AG08396 (cell line): ENCODE data around the gene SCEL.
A peak's percentile ranks its signal among the peaks of the same experiment; 100 is the strongest.

Source experiments
- DNase-seq: peaks from one replicate; pipeline ENCODE4 v3.0.0; 2012; ENCODE audit warnings: low spot score, mixed read lengths

Gene SCEL

DNA sequence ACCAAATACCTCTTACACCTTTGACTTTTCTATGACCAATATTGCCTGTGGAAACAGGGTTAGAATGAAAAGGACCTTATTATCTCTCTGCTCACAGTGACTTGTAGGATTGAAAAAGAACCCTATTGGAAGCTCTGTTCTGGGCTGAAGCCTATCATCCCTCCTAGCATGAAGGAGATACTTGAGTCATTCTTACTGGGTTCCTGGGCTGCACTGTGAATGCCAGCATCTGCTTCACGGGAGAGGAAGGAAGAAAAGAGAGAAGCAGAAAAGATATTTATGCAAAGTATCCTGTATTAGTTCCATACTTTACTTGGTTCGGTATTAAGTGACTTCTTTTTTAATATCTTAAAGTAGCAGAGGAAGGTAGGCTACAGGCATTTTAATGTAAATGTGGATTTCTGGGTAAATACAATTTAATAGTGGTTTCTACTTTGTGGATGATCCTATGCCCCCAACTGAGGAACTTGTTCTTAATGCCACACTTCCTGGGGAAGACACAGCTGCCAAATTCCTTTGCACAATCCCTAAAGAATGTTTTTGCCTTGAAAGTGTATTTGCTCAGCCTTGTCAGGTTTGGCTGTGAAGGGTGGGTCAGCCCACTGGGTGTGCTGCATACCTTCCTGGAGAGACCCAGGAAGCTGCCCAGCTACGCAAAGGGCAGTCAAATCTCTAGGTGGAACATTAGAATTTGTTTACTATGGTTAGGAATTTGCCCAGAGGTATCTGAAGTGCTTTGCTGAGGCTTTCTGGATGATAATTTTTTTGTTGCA lies 13.7 kb upstream of the SCEL start:
- DNase-seq, result no peak

DNA sequence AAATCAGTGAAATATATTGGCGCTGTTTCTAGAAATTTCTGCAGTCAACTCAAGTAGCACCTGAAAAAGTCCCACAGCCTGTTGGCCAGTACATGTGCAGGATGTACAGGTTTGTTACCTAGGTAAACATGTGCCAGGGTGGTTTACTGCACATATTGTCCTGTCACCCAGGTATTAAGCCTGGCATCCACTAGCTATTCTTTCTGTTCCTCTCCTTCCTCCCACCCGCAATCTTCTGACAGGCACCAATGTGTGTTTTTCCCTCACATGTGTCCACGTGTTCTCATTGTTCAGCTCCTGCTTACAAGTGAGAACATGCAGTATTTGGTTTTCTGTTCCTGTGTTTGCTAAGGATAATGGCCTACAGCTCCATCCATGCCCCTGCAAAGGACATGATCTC lies 13.1 kb upstream of the SCEL start:
- DNase-seq, result no peak

- DNase-seq, result no peak
Measured at GRCh38 chr13:77523386-77523785, 12.1 kb upstream of the SCEL start.

DNA sequence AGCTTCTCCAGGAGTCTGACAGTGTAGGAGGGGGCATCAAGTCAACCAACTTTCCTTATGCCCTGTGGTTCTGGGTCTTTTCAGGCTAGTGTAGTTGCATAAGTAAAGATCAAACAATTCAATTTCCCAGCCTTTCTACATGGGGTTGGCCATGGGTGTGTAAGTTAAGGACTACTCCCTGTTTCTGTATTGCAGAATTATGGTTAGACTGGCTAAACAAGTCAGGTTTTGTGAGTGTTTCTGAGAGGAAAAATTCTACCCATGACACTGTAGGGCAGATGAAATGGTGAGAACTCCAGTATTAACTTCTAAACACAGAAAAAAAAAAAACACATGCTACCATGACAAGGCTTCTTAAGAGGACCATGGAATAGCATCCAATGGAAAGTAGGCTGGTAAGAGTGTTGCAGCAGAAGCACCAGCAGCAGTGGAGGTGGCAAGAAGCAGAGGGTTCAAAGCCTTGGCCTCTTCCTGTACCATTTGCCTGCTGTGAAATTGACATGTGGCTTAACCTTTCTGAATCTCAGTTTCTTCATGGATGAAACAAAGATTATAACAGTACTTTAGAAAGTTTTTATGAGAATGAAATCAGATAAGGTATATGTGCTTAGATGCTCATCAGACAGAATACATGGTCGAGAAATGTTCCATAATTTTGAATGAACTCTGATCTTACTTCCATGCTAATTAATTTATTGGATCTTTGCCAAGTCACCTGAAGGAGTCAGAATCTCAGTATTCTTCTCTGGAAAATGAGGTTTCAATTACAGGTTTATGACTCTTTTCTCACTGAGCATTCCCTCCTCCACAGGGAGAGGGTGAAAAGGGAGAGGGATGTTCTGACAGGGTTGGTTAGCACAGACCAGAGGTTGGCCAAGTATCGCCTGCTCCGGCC lies 11.4 kb upstream of the SCEL start:
- no peak for DNase-seq

GRCh38 chr13:77528414-77528813 lies 7.1 kb upstream of the SCEL start:
- DNase-seq, result no peak

GRCh38 chr13:77528834-77529500 lies 6.5 kb upstream of the SCEL start:
- no peak for DNase-seq

- DNase-seq, result no peak
Measured at GRCh38 chr13:77529501-77529840, 6.0 kb upstream of the SCEL start.

- DNase-seq, result no peak
Measured at GRCh38 chr13:77530875-77531274, 4.6 kb upstream of the SCEL start.

- DNase-seq, result no peak
Measured at GRCh38 chr13:77532983-77533382, 2.5 kb upstream of the SCEL start.

- no peak for DNase-seq
Measured at GRCh38 chr13:77533875-77534788, 1.4 kb upstream of the SCEL start.

DNA sequence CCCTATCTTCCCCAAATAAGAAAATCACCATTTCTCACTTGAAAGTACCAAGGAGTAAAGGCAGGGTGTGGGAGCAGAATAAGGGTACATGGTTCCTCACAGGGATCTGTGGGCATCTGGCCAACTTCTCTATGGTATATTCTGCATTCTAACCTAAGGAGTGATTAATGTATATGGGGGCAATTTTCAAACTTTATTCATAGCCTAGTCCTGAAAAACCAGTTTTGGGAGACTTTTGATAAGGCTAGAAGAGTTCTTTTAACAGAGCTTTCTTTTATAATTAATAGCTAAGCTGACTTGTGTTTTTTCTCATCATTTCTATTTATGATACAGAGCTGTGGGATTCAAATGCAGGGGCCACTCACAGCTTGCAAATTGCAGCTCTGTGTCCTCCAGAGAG lies 852 bp downstream of the SCEL start:
- DNase-seq, result no peak

DNA sequence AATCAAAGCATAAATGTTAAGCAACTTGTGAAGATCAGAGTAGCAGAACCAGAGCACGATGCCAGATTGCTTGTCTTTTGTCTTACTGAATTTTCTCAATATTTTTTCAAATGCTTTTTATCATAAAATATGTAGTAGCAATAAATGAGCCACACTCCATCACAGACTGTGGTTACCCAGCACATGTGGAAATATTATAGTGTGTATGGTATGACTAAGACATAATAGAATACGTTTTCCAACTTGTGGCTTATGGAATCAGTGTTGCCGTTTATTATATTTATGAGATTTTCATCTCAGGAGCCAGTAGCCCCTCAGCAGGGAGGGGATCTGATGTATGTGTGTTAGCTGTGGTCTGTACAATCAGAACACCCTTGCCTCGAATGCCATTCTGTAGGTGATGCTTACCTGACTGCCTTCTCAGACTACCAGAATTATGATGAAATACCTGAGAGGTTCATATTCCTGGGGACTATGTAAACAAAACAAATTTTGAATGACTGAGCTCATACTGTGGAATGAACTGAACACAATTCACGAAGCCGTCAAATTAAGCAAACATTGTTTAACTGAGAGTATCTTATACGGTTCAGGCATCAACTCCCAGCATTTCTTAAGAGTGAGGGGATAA lies 1.9 kb downstream of the SCEL start:
- no peak for DNase-seq

DNA sequence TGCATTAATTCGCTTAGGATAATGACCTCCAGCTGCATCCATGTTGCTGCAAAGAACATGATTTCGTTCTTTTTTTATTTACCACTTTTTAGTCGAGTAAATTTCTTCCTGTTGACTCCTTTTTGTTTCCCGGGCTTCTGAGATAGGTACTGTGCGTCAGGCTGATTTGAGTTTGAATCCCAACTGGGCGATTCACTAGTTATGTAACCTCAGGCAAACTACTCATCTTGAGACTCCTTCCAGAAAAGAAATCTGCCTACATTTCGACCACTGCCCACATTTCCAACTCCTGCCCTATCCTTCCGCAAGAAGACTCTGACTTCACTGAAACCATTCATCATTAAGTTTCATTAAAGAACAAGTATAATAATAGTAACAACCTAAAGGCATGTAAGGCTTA lies 8.2 kb downstream of the SCEL start:
- DNase-seq, result no peak

DNA sequence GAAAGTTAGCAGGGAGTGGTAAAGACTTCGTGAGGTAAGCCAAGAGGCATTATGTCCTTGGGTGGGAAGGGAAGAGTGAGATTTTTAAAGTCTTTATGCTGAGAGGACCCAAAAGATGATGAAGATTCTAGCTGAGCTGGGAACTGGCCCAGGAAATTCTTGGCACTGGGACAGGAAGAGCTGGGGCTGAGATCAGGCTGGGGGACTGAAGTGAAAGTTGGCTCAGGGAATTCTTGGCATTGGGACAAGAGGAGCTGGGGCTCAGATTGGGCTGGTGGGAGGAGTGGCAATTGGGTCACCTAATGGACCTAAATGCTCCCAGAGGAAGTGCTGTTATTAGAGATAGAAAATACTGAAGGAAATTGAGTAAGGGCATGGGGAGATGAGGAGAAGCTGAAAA lies 8.8 kb downstream of the SCEL start:
- DNase-seq, result peak; percentile 10

DNA sequence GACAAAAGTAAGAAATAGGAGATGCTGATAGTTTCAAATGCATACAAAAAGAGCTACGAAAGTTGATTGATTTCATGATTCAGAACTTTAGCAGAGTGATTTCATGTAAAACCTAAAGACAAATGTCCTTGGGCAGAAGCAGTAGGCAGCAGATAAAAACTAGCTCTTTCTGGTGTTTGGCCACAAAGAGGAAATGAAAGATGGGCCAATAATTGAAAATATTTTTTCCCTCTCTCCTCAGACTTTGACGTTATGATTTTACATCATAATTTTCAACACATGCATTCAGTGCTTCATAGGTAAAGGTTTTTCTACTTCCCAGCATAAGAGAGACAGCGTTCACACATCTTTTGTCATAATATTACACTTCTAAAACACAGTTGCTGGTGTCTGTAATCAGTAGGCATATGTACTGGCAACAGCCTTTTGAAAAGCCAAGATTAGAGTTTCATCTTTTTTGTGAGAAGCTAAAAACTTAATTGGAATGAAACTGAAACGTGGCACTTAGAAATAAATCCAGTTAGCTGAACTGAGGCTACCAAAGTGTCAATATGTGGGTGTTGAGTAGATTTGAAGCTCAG lies 9.3 kb downstream of the SCEL start:
- no peak for DNase-seq

- no peak for DNase-seq
Measured at GRCh38 chr13:77545626-77546412, 10.3 kb downstream of the SCEL start.

- DNase-seq, result no peak
Measured at GRCh38 chr13:77548095-77548494, 12.6 kb downstream of the SCEL start.

DNA sequence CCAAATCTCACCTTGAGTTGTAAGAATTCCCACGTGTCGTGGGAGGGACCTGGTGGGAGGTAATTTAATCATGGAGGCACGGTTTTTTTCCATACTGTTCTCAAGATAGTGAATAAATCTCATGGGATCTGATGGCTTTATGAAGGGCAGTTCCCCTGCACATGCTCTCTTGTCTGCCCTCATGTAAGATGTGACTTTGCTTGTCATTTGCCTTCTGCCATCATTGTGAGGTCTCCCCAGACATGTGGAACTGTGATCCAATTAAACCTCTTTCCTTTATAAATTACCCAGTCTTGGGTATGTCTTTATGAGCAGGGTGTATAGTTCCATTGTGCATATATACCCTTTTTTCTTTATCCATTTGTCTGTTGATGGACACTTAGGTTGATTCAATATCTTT lies 13.1 kb downstream of the SCEL start:
- no peak for DNase-seq

DNA sequence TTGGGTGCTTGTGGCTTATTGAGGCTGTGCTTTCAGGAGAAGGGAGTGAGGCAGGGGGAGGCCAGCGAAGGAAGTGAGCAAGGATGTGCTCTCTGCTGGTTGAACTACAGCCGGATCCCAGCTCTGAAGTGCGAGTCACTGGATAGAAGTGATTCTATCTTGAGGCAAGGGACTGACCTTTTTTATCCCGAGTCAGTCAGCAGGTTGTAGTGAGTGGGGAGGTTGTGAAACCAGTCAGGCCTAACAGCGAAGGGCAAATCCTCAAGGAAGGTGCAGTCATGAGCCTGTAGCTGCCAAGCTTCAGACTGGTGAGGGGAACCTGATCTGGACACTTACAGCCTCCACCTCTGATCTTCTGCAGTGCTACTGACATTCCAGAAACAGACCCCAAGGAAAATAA lies 18.6 kb downstream of the SCEL start:
- no peak for DNase-seq

DNA sequence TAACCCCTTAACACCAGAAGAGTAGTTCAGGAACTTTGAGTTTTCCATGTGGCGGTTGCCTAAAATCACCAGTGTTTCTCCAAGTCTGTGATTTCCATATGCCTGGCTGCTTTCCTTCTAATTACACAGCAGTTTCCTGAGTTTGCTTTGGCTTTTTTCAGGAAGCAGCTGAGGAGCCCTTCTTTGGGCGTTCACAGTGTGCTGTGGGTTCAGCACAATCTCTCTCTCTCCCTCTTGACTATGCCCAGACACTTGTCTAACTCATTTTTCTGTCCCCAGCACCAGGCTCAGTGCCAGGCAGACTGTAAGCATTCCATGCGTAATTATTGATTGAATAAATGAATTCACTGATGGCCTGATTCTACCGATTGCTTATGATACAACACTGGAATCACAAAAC lies 19.7 kb downstream of the SCEL start:
- no peak for DNase-seq
